CD4-positive, alpha-beta T cell treated with Interleukin-4 for 4 hours (primary cell): ENCODE measurements around the gene ERF.

Experiments
- DNase-seq: peaks from one replicate; pipeline ENCODE4 v3.0.0-alpha.2; 2020

ERF gene

GRCh38 chr19:42234364-42234763 is 20.6 kb downstream of the ERF start:
- no peak for DNase-seq

GRCh38 chr19:42233678-42234292 is 21.1 kb downstream of the ERF start:
- DNase-seq: no peak

GRCh38 chr19:42233106-42233505 is 21.8 kb downstream of the ERF start:
- DNase-seq: no peak

- DNase-seq: no peak
Observed at GRCh38 chr19:42232435-42232834, 22.5 kb downstream of the ERF start.

- DNase-seq: no peak
Observed at GRCh38 chr19:42230571-42230970, 24.4 kb downstream of the ERF start.

- no peak for DNase-seq
Observed at GRCh38 chr19:42229855-42230351, 25.0 kb downstream of the ERF start.

- DNase-seq: no peak
Observed at GRCh38 chr19:42229301-42229854, 25.6 kb downstream of the ERF start.

GRCh38 chr19:42228641-42229040 is 26.3 kb downstream of the ERF start:
- no peak for DNase-seq

- no peak for DNase-seq
Observed at GRCh38 chr19:42226886-42227285, 28.0 kb downstream of the ERF start.

- no peak for DNase-seq
Observed at GRCh38 chr19:42225718-42226292, 29.1 kb downstream of the ERF start.

- no peak for DNase-seq
Observed at GRCh38 chr19:42224940-42225717, 29.8 kb downstream of the ERF start.

- no peak for DNase-seq
Observed at GRCh38 chr19:42220751-42221097, 34.2 kb downstream of the ERF start.

- peak; percentile 96 for DNase-seq
Observed at GRCh38 chr19:42219812-42220750, 34.8 kb downstream of the ERF start, which contains the start of gene ZNF526. Gene ZNF526 (plus strand): TSS chr19:42220312. CDS start chr19:42224404, 4,092 bp downstream.

GRCh38 chr19:42217520-42218437 is 37.1 kb downstream of the ERF start, which contains the start of gene DEDD2:
Gene DEDD2 (minus strand): TSS chr19:42217677. CDS start chr19:42217007, 670 bp downstream.
- DNase-seq: peak; percentile 99

- DNase-seq: no peak
Observed at GRCh38 chr19:42216653-42217519, 38.0 kb downstream of the ERF start.

GRCh38 chr19:42214810-42215485 is 40.0 kb downstream of the ERF start:
- DNase-seq: no peak

- DNase-seq: no peak
Observed at GRCh38 chr19:42212886-42213285, 42.0 kb downstream of the ERF start.

- no peak for DNase-seq
Observed at GRCh38 chr19:42208612-42209011, 46.3 kb downstream of the ERF start.

- DNase-seq: peak; percentile 41
Observed at GRCh38 chr19:42207767-42208271, 47.1 kb downstream of the ERF start.
